Stimulated activated naive B cell treated with anti-CD40 and anti-IgM and Interleukin-4, amounts not matched to agents 10 μg/mL and 1 μg/mL and 100 μg/mL, for 72 hours (primary cell): ENCODE measurements around the gene PEX14.
"Not testable (repeated sequence)": the region's sequence is repeated elsewhere in the genome, so short reads cannot be mapped to it uniquely, and the experiment has no call there.

Experiments used
- ATAC-seq, 2 donors: fragments of 150-1000 bp; cut with Tn5 transposase; replicated peaks; 2 replicates each; pipeline ENCODE4 v1.10.0; 2021; ENCODE audit warnings: moderate library complexity in 1 of 2
- DNase-seq: peaks from one replicate; pipeline ENCODE4 v3.0.0; 2021
- H3K27ac Mint-ChIP-seq: one replicate; pipeline ENCODE4 v1.8.0; 2022; ENCODE audit warnings: mild to moderate bottlenecking, mixed read lengths
- H3K27me3 Mint-ChIP-seq, 2 donors: one replicate each; pipeline ENCODE4 v1.8.0; 2022; ENCODE audit warnings: mixed read lengths in 2 of 2
- H3K36me3 Mint-ChIP-seq, 2 donors: one replicate each; pipeline ENCODE4 v1.8.0; 2022; ENCODE audit warnings: mixed read lengths in 2 of 2, mild to moderate bottlenecking in 1 of 2
- H3K4me1 Mint-ChIP-seq, 2 donors: one replicate each; pipeline ENCODE4 v1.8.0; 2022; ENCODE audit warnings: mixed read lengths in 2 of 2, mild to moderate bottlenecking in 1 of 2
- H3K4me3 Mint-ChIP-seq, 2 donors: one replicate each; pipeline ENCODE4 v1.8.0; 2022; ENCODE audit warnings: mild to moderate bottlenecking in 2 of 2, mixed read lengths in 2 of 2, moderate library complexity in 1 of 2
- H3K9me3 Mint-ChIP-seq, 2 donors: one replicate each; pipeline ENCODE4 v1.8.0; 2022; ENCODE audit warnings: mixed read lengths in 2 of 2, mild to moderate bottlenecking in 1 of 2

PEX14 gene

GRCh38 chr1:10471411-10472219 lies 3.1 kb upstream of the PEX14 start:
- H3K4me1 Mint-ChIP-seq = peaks cover 17 to 49% of the 10 kb centered on the region in 2 donors
- peak overlapping the region; percentile 99 for H3K27ac Mint-ChIP-seq
- H3K9me3 Mint-ChIP-seq = peaks cover 0 to 2% of the 10 kb centered on the region in 2 donors
- no peak for DNase-seq
- H3K4me3 Mint-ChIP-seq = peak overlapping the region; percentile 97 to 100
- H3K27me3 Mint-ChIP-seq = no peaks in the 10 kb centered on the region
- peaks cover 16 to 21% of the 10 kb centered on the region in 2 donors for H3K36me3 Mint-ChIP-seq
- ATAC-seq = peak; percentile 1

GRCh38 chr1:10472220-10473144 lies 2.3 kb upstream of the PEX14 start, which contains the start of gene DFFA:
DFFA (minus strand) TSS chr1:10472529; CDS start chr1:10472458, 71 bp downstream.
- H3K4me3 Mint-ChIP-seq = peak within 1 kb of the TSS; percentile 97 to 100
- H3K27me3 Mint-ChIP-seq = no peaks in the 10 kb centered on the region
- peak within 1 kb of the TSS; percentile 99 for H3K27ac Mint-ChIP-seq
- H3K9me3 Mint-ChIP-seq = peaks cover 0 to 2% of the 10 kb centered on the region in 2 donors
- DNase-seq (peak; percentile 92), ATAC-seq (peak; percentile 84 to 89)
- peaks cover 18 to 50% of the 10 kb centered on the region in 2 donors for H3K4me1 Mint-ChIP-seq
- H3K36me3 Mint-ChIP-seq = peaks cover 11 to 17% of the 10 kb centered on the region in 2 donors

GRCh38 chr1:10473145-10473765 lies 1.5 kb upstream of the PEX14 start:
- DNase-seq = no peak
- H3K27me3 Mint-ChIP-seq = no peaks in the 10 kb centered on the region
- peaks cover 15 to 42% of the 10 kb centered on the region in 2 donors for H3K4me1 Mint-ChIP-seq
- H3K9me3 Mint-ChIP-seq = peaks cover 0 to 2% of the 10 kb centered on the region in 2 donors
- H3K36me3 Mint-ChIP-seq = peaks cover 5 to 10% of the 10 kb centered on the region in 2 donors
- no peak for ATAC-seq
- peak overlapping the region; percentile 69 for H3K27ac Mint-ChIP-seq
- H3K4me3 Mint-ChIP-seq = peak overlapping the region; percentile 64 to 100

GRCh38 chr1:10474309-10474612 lies 489 bp upstream of the PEX14 start:
- not testable (repeated sequence) for H3K27me3 Mint-ChIP-seq, DNase-seq, ATAC-seq, H3K36me3 Mint-ChIP-seq, H3K9me3 Mint-ChIP-seq
- Mint-ChIP-seq H3K27ac (peak overlapping the region; percentile 74), H3K4me3 (peak overlapping the region; percentile 88 to 94), H3K4me1 (peaks cover 15 to 46% of the 10 kb centered on the region in 2 donors)

- peak in 1 of 2 donors; percentile 3 for ATAC-seq
- Mint-ChIP-seq H3K4me3 (peak overlapping the region; percentile 94 to 97), H3K4me1 (peaks cover 15 to 47% of the 10 kb centered on the region in 2 donors), H3K36me3 (peaks cover 4 to 9% of the 10 kb centered on the region in 2 donors), H3K27ac (peak overlapping the region; percentile 94), H3K9me3 (peaks cover 0 to 2% of the 10 kb centered on the region in 2 donors), H3K27me3 (no peaks in the 10 kb centered on the region)
- DNase-seq = no peak
Measured at GRCh38 chr1:10475510-10475909, 760 bp downstream of the PEX14 start.

GRCh38 chr1:10479296-10479695 lies 4.5 kb downstream of the PEX14 start:
- DNase-seq (no peak), ATAC-seq (no peak)
- H3K36me3 Mint-ChIP-seq = peaks cover 4 to 14% of the 10 kb centered on the region in 2 donors
- no peak overlapping the region for H3K27ac Mint-ChIP-seq
- no peaks in the 10 kb centered on the region for H3K27me3 Mint-ChIP-seq
- H3K4me3 Mint-ChIP-seq = no peak overlapping the region
- peaks cover 0 to 2% of the 10 kb centered on the region in 2 donors for H3K9me3 Mint-ChIP-seq
- peaks cover 14 to 25% of the 10 kb centered on the region in 2 donors for H3K4me1 Mint-ChIP-seq

GRCh38 chr1:10480614-10481013 lies 5.9 kb downstream of the PEX14 start:
- ATAC-seq (no peak), DNase-seq (no peak)
- Mint-ChIP-seq H3K4me1 (peaks cover 17 to 23% of the 10 kb centered on the region in 2 donors), H3K27me3 (no peaks in the 10 kb centered on the region), H3K36me3 (peaks cover 9 to 18% of the 10 kb centered on the region in 2 donors), H3K27ac (no peak overlapping the region), H3K9me3 (no peaks in the 10 kb centered on the region), H3K4me3 (no peak overlapping the region)

GRCh38 chr1:10484521-10484920 lies 9.8 kb downstream of the PEX14 start:
- no peak for ATAC-seq
- no peaks in the 10 kb centered on the region for H3K9me3 Mint-ChIP-seq
- H3K27ac Mint-ChIP-seq = no peak overlapping the region
- H3K27me3 Mint-ChIP-seq = no peaks in the 10 kb centered on the region
- no peak for DNase-seq
- no peak overlapping the region for H3K4me3 Mint-ChIP-seq
- H3K4me1 Mint-ChIP-seq = peaks cover 13% of the 10 kb centered on the region in 2 donors
- H3K36me3 Mint-ChIP-seq = peaks cover 15 to 24% of the 10 kb centered on the region in 2 donors

- Mint-ChIP-seq H3K4me1 (peaks cover 23 to 31% of the 10 kb centered on the region in 2 donors), H3K27me3 (no peaks in the 10 kb centered on the region), H3K9me3 (no peaks in the 10 kb centered on the region), H3K36me3 (peaks cover 16 to 30% of the 10 kb centered on the region in 2 donors), H3K4me3 (peak overlapping the region; percentile 28 to 34), H3K27ac (peak overlapping the region; percentile 77)
- DNase-seq (peak; percentile 19), ATAC-seq (peak; percentile 83 to 89)
Measured at GRCh38 chr1:10489291-10490055, 14.7 kb downstream of the PEX14 start.

GRCh38 chr1:10490286-10490970 lies 15.7 kb downstream of the PEX14 start:
- ATAC-seq (no peak), DNase-seq (no peak)
- Mint-ChIP-seq H3K27me3 (no peaks in the 10 kb centered on the region), H3K4me3 (no peak overlapping the region), H3K27ac (peak overlapping the region; percentile 37), H3K36me3 (peaks cover 11 to 23% of the 10 kb centered on the region in 2 donors), H3K4me1 (peaks cover 27 to 33% of the 10 kb centered on the region in 2 donors), H3K9me3 (no peaks in the 10 kb centered on the region)

- H3K4me3 Mint-ChIP-seq = peak overlapping the region in 1 of 2 donors; percentile 84
- ATAC-seq = no peak
- no peaks in the 10 kb centered on the region for H3K27me3 Mint-ChIP-seq
- H3K27ac Mint-ChIP-seq = peak overlapping the region; percentile 94
- H3K9me3 Mint-ChIP-seq = no peaks in the 10 kb centered on the region
- peaks cover 10 to 30% of the 10 kb centered on the region in 2 donors for H3K36me3 Mint-ChIP-seq
- peaks cover 37 to 40% of the 10 kb centered on the region in 2 donors for H3K4me1 Mint-ChIP-seq
- no peak for DNase-seq
Measured at GRCh38 chr1:10494418-10494753, 19.6 kb downstream of the PEX14 start.

- Mint-ChIP-seq H3K4me3 (peak overlapping the region; percentile 84 to 87), H3K9me3 (no peaks in the 10 kb centered on the region), H3K27me3 (no peaks in the 10 kb centered on the region), H3K4me1 (peaks cover 32 to 35% of the 10 kb centered on the region in 2 donors), H3K27ac (peak overlapping the region; percentile 94), H3K36me3 (peaks cover 7 to 26% of the 10 kb centered on the region in 2 donors)
- ATAC-seq (peak; percentile 98 to 99), DNase-seq (peak; percentile 70)
Measured at GRCh38 chr1:10494754-10495474, 20.2 kb downstream of the PEX14 start.
